HS-27A (cell line): ENCODE results near the gene FNDC3A.
"Not testable (repeated sequence)": the region's sequence is repeated elsewhere in the genome, so short reads cannot be mapped to it uniquely, and the experiment has no call there.

Experiments used
- DNase-seq: peaks from one replicate; pipeline ENCODE4 v3.0.0-alpha.2; 2012; ENCODE audit warnings: low read depth, missing footprints

FNDC3A gene

GRCh38 chr13:49044836-49045235 is 69.1 kb downstream of the FNDC3A start:
- DNase-seq = no peak

GRCh38 chr13:49046002-49046401 is 70.3 kb downstream of the FNDC3A start:
- no peak for DNase-seq

- DNase-seq = no peak
Observed at GRCh38 chr13:49046519-49046918, 70.8 kb downstream of the FNDC3A start.

GRCh38 chr13:49052813-49053212 is 77.1 kb downstream of the FNDC3A start:
- no peak for DNase-seq

GRCh38 chr13:49053215-49053614 is 77.5 kb downstream of the FNDC3A start:
- no peak for DNase-seq

GRCh38 chr13:49053906-49054305 is 78.2 kb downstream of the FNDC3A start:
- DNase-seq = no peak

GRCh38 chr13:49055021-49055420 is 79.3 kb downstream of the FNDC3A start:
- no peak for DNase-seq

- no peak for DNase-seq
Observed at GRCh38 chr13:49057176-49057575, 81.5 kb downstream of the FNDC3A start.

- DNase-seq = no peak
Observed at GRCh38 chr13:49058761-49059160, 83.0 kb downstream of the FNDC3A start.

GRCh38 chr13:49060678-49061387 is 85.1 kb downstream of the FNDC3A start:
- DNase-seq = no peak

GRCh38 chr13:49061388-49061752 is 85.7 kb downstream of the FNDC3A start:
- DNase-seq = not testable (repeated sequence)

- no peak for DNase-seq
Observed at GRCh38 chr13:49062297-49062896, 86.7 kb downstream of the FNDC3A start.

GRCh38 chr13:49063011-49063410 is 87.3 kb downstream of the FNDC3A start:
- DNase-seq = no peak

GRCh38 chr13:49063497-49063896 is 87.8 kb downstream of the FNDC3A start:
- no peak for DNase-seq

- no peak for DNase-seq
Observed at GRCh38 chr13:49064476-49064875, 88.8 kb downstream of the FNDC3A start.

- no peak for DNase-seq
Observed at GRCh38 chr13:49066856-49067255, 91.1 kb downstream of the FNDC3A start.

GRCh38 chr13:49068498-49068897 is 92.8 kb downstream of the FNDC3A start:
- not testable (repeated sequence) for DNase-seq

GRCh38 chr13:49070021-49070420 is 94.3 kb downstream of the FNDC3A start:
- DNase-seq = not testable (repeated sequence)

- DNase-seq = no peak
Observed at GRCh38 chr13:49071341-49071937, 95.7 kb downstream of the FNDC3A start.

- DNase-seq = no peak
Observed at GRCh38 chr13:49082653-49083536, 107.2 kb downstream of the FNDC3A start.

GRCh38 chr13:49084961-49085360 is 109.2 kb downstream of the FNDC3A start:
- no peak for DNase-seq

GRCh38 chr13:49086722-49087121 is 111.0 kb downstream of the FNDC3A start:
- DNase-seq = no peak

GRCh38 chr13:49093376-49093775 is 117.7 kb downstream of the FNDC3A start:
- DNase-seq = no peak
